Measurements from ENCODE around the gene WTIP. TPM values are rescaled to one million over a fixed set of nuclear protein-coding genes. Genes with fewer than 3 reads are reported as not detected.
"Not testable (repeated sequence)": the region's sequence is repeated elsewhere in the genome, so short reads cannot be mapped to it uniquely, and the experiment has no call there.

The WTIP gene
- total RNA-seq, 1 experiment from 2014 or later = 73.6 TPM

DNA sequence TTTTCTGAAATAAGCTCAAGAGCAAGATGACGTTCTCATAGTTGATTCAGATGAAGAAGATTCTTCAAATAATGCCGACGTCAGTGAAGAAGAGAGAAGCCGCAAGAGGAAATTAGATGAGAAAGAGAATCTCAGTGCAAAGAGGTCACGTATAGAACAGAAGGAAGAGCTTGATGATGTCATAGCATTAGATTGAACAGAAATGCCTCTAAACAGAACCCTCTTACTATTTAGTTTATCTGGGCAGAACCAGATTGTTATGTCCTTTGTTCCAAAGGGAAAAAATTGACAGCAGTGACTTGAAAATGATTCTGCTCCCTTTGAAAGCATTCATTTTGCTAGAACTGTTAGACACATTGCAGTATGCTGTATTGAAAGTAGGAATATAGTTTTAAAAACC is 12.5 kb upstream of the WTIP start:
- CTCF ChIA-PET; DNase-seq (ENCODE audit: low read depth, low spot score); H3K27ac ChIP-seq (ENCODE audit: low read length); ATAC-seq; H3K9me3 ChIP-seq (ENCODE audit: control insufficient read depth, insufficient read depth, low read depth, low read length); BruUV-seq (replicated peaks); H3K4me3 ChIP-seq (ENCODE audit: low read depth in 2 of 2, low read length in 2 of 2); in situ Hi-C loops (cut with HindIII; ENCODE audit: low pct_unique_long_range_greater_than_20kb, low sequenced_read_pairs); H3K27me3 ChIP-seq (ENCODE audit: control insufficient read depth, insufficient read depth, low read length); intact Hi-C loops (cut with micrococcal nuclease; ENCODE audit: unreplicated experiment); H3K4me1 ChIP-seq (ENCODE audit: control insufficient read depth, insufficient read depth, low read length): not testable (repeated sequence)
- H3K36me3 ChIP-seq (ENCODE audit: control insufficient read depth, insufficient read depth, low read length) = peaks cover 39% of the 10 kb centered on the region
- POLR2A ChIA-PET = interaction anchor here (0.5 kb wide), 1 partner anchor 41 kb away, joined by 5 read pairs; the partner anchor contains the start of gene UBA2

DNA sequence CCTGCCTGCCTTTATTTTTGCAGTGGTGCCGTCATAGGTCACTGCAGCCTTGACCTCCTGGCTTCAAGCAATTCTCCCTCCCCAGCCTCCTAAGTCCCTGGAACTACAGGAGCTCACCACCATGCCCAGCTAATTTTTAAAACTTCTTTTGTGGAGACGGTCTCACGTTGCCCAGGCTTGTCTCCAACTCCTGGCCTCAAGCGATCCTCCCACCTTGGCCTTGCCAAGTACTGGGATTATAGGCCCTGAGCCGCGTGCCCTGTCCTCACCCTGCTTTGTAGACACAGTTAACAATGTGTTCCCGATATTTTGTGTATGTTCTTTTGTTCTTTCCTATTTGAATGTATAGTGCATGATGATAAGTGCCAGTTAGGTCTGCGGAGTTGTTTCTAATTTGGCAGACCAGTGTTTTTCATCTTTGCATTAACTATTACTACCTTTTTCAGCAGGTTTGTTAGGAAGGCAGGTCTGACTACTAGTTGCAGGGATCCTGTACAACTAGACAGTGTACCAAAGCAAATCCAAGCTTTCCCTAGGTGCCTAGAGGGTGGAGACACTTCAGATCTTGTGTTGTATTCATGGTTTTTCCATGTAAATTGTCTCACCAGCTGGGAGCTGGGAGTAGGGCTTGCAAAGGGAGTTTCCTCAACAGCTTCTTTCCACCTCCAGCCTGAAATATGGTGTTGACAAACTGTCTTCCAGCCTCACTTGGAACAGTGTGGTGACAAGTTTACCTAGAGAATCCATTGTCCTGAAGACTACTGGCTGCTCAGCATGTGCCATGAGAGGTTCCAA is 9.5 kb upstream of the WTIP start:
- intact Hi-C loops (cut with micrococcal nuclease; ENCODE audit: unreplicated experiment) (no loop called here), in situ Hi-C loops (cut with HindIII; ENCODE audit: low pct_unique_long_range_greater_than_20kb, low sequenced_read_pairs) (no loop called here)
- DNase-seq (ENCODE audit: low read depth, low spot score) (no peak), ATAC-seq (no peak)
- TF ChIP-seq, protein P1, sequence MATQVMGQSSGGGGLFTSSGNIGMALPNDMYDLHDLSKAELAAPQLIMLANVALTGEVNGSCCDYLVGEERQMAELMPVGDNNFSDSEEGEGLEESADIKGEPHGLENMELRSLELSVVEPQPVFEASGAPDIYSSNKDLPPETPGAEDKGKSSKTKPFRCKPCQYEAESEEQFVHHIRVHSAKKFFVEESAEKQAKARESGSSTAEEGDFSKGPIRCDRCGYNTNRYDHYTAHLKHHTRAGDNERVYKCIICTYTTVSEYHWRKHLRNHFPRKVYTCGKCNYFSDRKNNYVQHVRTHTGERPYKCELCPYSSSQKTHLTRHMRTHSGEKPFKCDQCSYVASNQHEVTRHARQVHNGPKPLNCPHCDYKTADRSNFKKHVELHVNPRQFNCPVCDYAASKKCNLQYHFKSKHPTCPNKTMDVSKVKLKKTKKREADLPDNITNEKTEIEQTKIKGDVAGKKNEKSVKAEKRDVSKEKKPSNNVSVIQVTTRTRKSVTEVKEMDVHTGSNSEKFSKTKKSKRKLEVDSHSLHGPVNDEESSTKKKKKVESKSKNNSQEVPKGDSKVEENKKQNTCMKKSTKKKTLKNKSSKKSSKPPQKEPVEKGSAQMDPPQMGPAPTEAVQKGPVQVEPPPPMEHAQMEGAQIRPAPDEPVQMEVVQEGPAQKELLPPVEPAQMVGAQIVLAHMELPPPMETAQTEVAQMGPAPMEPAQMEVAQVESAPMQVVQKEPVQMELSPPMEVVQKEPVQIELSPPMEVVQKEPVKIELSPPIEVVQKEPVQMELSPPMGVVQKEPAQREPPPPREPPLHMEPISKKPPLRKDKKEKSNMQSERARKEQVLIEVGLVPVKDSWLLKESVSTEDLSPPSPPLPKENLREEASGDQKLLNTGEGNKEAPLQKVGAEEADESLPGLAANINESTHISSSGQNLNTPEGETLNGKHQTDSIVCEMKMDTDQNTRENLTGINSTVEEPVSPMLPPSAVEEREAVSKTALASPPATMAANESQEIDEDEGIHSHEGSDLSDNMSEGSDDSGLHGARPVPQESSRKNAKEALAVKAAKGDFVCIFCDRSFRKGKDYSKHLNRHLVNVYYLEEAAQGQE (IDR thresholded peaks at IDR 0.05; ENCODE audit: insufficient read depth in 1 of 2, low read depth in 2 of 2, low read length in 1 of 2) = no peak
- TF ChIP-seq, protein P2, sequence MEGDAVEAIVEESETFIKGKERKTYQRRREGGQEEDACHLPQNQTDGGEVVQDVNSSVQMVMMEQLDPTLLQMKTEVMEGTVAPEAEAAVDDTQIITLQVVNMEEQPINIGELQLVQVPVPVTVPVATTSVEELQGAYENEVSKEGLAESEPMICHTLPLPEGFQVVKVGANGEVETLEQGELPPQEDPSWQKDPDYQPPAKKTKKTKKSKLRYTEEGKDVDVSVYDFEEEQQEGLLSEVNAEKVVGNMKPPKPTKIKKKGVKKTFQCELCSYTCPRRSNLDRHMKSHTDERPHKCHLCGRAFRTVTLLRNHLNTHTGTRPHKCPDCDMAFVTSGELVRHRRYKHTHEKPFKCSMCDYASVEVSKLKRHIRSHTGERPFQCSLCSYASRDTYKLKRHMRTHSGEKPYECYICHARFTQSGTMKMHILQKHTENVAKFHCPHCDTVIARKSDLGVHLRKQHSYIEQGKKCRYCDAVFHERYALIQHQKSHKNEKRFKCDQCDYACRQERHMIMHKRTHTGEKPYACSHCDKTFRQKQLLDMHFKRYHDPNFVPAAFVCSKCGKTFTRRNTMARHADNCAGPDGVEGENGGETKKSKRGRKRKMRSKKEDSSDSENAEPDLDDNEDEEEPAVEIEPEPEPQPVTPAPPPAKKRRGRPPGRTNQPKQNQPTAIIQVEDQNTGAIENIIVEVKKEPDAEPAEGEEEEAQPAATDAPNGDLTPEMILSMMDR (IDR thresholded peaks at IDR 0.05) = no peak
- no peak for TF ChIP-seq POLR2AphosphoS5 (IDR thresholded peaks at IDR 0.05; ENCODE audit: low read depth, low read length)
- TF ChIP-seq TCF7L2 (IDR thresholded peaks at IDR 0.05; ENCODE audit: low read depth, low read length) = no peak
- TF ChIP-seq SIN3A (IDR thresholded peaks at IDR 0.05; ENCODE audit: borderline replicate concordance, insufficient read depth, low read depth, low read length) = no peak
- BruUV-seq (replicated peaks) = no TSS peak
- ChIA-PET CTCF (no interaction called here), POLR2A (interaction anchor here (0.7 kb wide), 1 partner anchor 92 kb away, joined by 6 read pairs; no protein-coding TSS in a partner anchor)
- Histone ChIP-seq H3K9me3 (ENCODE audit: control insufficient read depth, insufficient read depth, low read depth, low read length) (no peaks in the 10 kb centered on the region), H3K4me1 (ENCODE audit: control insufficient read depth, insufficient read depth, low read length) (no peaks in the 10 kb centered on the region), H3K36me3 (ENCODE audit: control insufficient read depth, insufficient read depth, low read length) (peaks cover 28% of the 10 kb centered on the region), H3K27me3 (ENCODE audit: control insufficient read depth, insufficient read depth, low read length) (no peaks in the 10 kb centered on the region), H3K27ac (ENCODE audit: low read length) (no peak overlapping the region), H3K4me3 (ENCODE audit: low read depth in 2 of 2, low read length in 2 of 2) (no peak overlapping the region)
